Lower lobe of right lung (tissue), 2 donors: ENCODE results near the gene PHTF1. TPM values are rescaled to one million over a fixed set of nuclear protein-coding genes. Genes with fewer than 3 reads are reported as not detected.
A peak's percentile ranks its signal among the peaks of the same experiment; 100 is the strongest.

ENCODE experiments used
- ATAC-seq, 2 donors: fragments of 200-7000 bp; cut with Tn5 transposase; one replicate each; pipeline ENCODE4 v1.9.1; 2020 to 2022; ENCODE audit warnings: mild to moderate bottlenecking in 2 of 2, moderate library complexity in 2 of 2
- DNase-seq: peaks from one replicate; pipeline ENCODE4 v3.0.0-alpha.2; 2020
- H3K27ac ChIP-seq: fragments of 200-600 bp; one replicate; pipeline ENCODE4 v1.8.0; 2022
- H3K27me3 ChIP-seq: fragments of 200-600 bp; one replicate; pipeline ENCODE4 v1.8.0; 2022; ENCODE audit warnings: low read depth
- H3K36me3 ChIP-seq: fragments of 200-600 bp; one replicate; pipeline ENCODE4 v1.8.0; 2022; ENCODE audit warnings: mild to moderate bottlenecking
- H3K4me1 ChIP-seq: fragments of 200-600 bp; one replicate; pipeline ENCODE4 v1.8.0; 2022
- H3K4me3 ChIP-seq: fragments of 200-600 bp; one replicate; pipeline ENCODE4 v1.8.0; 2022; ENCODE audit warnings: mild to moderate bottlenecking
- H3K9me3 ChIP-seq: fragments of 200-600 bp; one replicate; pipeline ENCODE4 v1.8.0; 2022
- intact Hi-C: fragments of 100-400 bp; cut with DNase I; formaldehyde crosslinking; loops from one replicate; pipeline ENCODE4 v1.11.0; 2022
- total RNA-seq: library from RNA; stranded (reverse); fragmentation: NEBNext Ultra II Directional; extraction: Animal tissue kit (Norgen Biotek cat#: 25700); gene quantifications from one replicate; pipeline ENCODE4 v1.2.1, GENCODE V29; 2021
- TF ChIP-seq, protein P1 (sequence below): fragments of 200-600 bp; IDR thresholded peaks from one replicate; pipeline ENCODE4 v1.8.0; 2022; ENCODE audit warnings: antibody characterized with exemption, mild to moderate bottlenecking
- donor health status: DM: no; HTN: yes; CAD: no; lungs with severe emphysema.

The PHTF1 gene
- total RNA-seq, 1 donor from 2014 or later = 18.3 TPM

DNA sequence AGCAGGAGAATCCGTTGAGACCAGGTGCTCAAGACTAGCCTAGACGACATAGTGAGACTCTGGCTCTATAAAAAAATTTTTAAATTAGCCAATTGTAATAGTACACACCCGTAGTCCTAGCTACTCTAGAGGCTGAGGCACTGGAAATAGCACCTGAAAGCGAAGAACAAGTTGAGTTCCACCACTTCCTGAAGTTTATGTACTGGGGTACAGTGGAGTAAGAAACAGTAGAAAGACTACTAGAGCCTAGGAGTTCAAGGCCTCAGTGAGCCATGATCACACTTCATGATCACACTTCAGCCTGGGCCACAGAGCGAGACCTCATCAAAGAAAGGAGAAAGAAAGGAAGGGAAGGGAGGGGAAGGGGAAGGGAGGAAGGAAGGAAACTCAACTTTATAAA is 33.2 kb upstream of the PHTF1 start:
- DNase-seq (no peak), ATAC-seq (no peak)
- no peaks in the 10 kb centered on the region for H3K9me3 ChIP-seq
- H3K4me1 ChIP-seq = peaks cover 33% of the 10 kb centered on the region
- intact Hi-C loops = no loop called here
- H3K27ac ChIP-seq = no peak overlapping the region
- peaks cover 25% of the 10 kb centered on the region for H3K36me3 ChIP-seq
- H3K4me3 ChIP-seq = no peak overlapping the region
- TF ChIP-seq, protein P1, sequence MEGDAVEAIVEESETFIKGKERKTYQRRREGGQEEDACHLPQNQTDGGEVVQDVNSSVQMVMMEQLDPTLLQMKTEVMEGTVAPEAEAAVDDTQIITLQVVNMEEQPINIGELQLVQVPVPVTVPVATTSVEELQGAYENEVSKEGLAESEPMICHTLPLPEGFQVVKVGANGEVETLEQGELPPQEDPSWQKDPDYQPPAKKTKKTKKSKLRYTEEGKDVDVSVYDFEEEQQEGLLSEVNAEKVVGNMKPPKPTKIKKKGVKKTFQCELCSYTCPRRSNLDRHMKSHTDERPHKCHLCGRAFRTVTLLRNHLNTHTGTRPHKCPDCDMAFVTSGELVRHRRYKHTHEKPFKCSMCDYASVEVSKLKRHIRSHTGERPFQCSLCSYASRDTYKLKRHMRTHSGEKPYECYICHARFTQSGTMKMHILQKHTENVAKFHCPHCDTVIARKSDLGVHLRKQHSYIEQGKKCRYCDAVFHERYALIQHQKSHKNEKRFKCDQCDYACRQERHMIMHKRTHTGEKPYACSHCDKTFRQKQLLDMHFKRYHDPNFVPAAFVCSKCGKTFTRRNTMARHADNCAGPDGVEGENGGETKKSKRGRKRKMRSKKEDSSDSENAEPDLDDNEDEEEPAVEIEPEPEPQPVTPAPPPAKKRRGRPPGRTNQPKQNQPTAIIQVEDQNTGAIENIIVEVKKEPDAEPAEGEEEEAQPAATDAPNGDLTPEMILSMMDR = no peak
- H3K27me3 ChIP-seq = no peaks in the 10 kb centered on the region

DNA sequence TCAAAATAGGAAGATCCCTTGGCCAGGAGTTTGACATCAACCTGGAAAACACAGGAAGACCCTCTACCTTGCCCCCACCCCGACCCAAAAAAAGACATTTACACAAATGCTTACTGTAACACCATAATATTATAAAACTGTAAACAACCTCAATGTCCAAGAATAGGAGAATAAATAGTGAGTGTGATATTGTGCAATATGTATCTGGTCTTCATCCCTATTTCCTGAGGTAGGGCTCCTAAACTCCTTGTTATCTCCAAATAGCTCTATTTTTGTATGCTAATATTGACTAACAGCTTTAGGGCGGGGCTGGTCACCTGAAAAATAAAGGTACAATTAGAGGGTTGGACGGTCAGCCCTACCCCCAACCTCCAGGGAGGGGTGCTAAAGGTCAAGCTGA is 29.5 kb upstream of the PHTF1 start:
- Histone ChIP-seq H3K27ac (no peak overlapping the region), H3K4me1 (peaks cover 41% of the 10 kb centered on the region), H3K9me3 (no peaks in the 10 kb centered on the region), H3K27me3 (no peaks in the 10 kb centered on the region), H3K36me3 (no peaks in the 10 kb centered on the region), H3K4me3 (no peak overlapping the region)
- ATAC-seq (no peak), DNase-seq (no peak)
- intact Hi-C loops = no loop called here
- TF ChIP-seq, protein P1 = no peak

DNA sequence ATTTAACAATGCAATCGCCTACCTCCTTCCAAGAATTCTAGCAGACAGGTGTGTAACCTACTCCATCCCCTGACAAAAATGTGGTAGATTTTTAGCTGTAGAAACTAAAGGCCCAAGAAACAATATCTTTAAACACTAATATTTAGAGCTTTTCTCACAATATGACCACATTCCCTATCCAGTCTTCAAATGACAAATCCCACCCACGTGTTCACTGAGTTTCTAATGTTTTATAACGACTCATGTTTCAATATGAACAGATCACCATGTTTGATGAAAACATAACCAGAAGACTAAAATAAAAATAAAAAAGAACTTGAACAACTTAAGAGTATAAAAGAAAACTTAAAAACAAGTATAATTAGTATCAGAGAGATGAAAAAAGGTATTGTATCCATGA is 28.4 kb upstream of the PHTF1 start:
- Histone ChIP-seq H3K27me3 (no peaks in the 10 kb centered on the region), H3K4me1 (peaks cover 42% of the 10 kb centered on the region), H3K4me3 (no peak overlapping the region), H3K27ac (no peak overlapping the region), H3K36me3 (no peaks in the 10 kb centered on the region), H3K9me3 (no peaks in the 10 kb centered on the region)
- intact Hi-C loops = no loop called here
- ATAC-seq (no peak), DNase-seq (no peak)
- TF ChIP-seq, protein P1 = no peak

DNA sequence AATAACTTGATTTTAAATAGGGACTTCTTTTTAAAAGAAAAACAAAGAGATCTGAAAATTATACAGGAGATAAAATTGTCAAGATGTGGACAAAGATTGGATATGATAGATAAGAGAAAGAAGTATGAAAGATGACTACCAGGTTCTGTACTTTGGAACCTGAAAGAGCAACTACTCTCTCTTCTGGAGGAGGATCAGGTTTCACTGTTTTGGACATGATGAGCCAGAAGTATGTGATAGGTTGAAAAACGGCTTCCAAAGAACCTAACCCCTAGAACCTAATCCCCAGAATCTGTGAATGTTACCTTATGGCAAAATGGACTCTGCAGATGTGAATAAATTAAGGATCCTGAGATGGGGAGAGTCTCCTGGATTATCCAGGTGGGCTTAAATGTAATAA is 26.8 kb upstream of the PHTF1 start:
- H3K4me3 ChIP-seq = no peak overlapping the region
- peaks cover 57% of the 10 kb centered on the region for H3K4me1 ChIP-seq
- no peaks in the 10 kb centered on the region for H3K27me3 ChIP-seq
- DNase-seq (no peak), ATAC-seq (no peak)
- intact Hi-C loops = no loop called here
- H3K36me3 ChIP-seq = no peaks in the 10 kb centered on the region
- no peaks in the 10 kb centered on the region for H3K9me3 ChIP-seq
- TF ChIP-seq, protein P1 = no peak
- H3K27ac ChIP-seq = no peak overlapping the region

DNA sequence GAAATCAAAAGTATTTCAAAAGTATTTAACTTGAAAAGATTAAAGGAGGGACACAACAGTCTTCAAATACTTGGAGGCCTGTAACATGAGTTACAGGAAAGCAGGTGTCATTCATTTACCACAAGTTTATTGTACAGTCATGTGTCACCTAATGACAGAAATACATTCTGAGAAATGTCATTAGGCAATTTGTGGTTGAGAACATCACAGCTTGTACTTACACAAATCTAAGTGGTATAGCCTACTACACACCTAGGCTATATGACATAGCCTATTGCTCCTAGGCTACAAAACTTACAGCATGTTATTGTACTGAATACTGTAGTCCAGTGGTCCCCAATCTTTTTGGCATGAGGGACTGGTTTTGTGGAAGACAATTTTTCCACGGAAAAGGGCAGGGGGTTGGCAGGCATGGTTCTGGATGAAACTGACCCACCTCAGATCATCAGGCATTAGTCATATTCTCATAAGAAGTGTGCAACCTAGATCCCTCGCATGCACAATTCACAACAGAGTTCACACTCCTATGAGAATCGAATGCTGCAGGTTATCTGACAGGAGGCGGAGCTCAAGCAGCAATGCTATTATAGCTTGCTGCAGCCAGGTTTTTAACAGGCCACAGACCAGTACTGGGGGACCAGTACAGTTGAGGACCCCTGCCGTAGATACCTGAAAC is 25.0 kb upstream of the PHTF1 start:
- H3K4me1 ChIP-seq = peaks cover 73% of the 10 kb centered on the region
- no peak for DNase-seq
- ATAC-seq = peak; percentile 69 to 83

More for the DNA sequence above, 25.0 kb upstream of the PHTF1 start:
- TF ChIP-seq, protein P1 = no peak
- no peaks in the 10 kb centered on the region for H3K27me3 ChIP-seq
- H3K4me3 ChIP-seq = no peak overlapping the region
- intact Hi-C loops = no loop called here
- H3K27ac ChIP-seq = peak overlapping the region; percentile 50
- no peaks in the 10 kb centered on the region for H3K36me3 ChIP-seq
- no peaks in the 10 kb centered on the region for H3K9me3 ChIP-seq
